A549 (cell line): Measurements from ENCODE around the gene TSC2.
"Not testable (repeated sequence)": the region's sequence is repeated elsewhere in the genome, so short reads cannot be mapped to it uniquely, and the experiment has no call there.

Experiments
- POLR2A ChIP-seq: IDR thresholded peaks from 2 replicates; pipeline ENCODE4 v1.6.1; 2012; ENCODE audit warnings: mild to moderate bottlenecking, low read length
- ZSCAN20 ChIP-seq: fragments of 250-450 bp; sonication (Bioruptor Pico); IDR thresholded peaks from 2 replicates; pipeline ENCODE4 v1.8.0; 2022; ENCODE audit warnings: mild to moderate bottlenecking, moderate library complexity
- TF ChIP-seq, protein P1 (sequence below): fragments of >200 bp; sonication (Bioruptor Twin); formaldehyde crosslinking; IDR thresholded peaks from 3 replicates; pipeline ENCODE4 v1.5.1; 2016

DNA sequence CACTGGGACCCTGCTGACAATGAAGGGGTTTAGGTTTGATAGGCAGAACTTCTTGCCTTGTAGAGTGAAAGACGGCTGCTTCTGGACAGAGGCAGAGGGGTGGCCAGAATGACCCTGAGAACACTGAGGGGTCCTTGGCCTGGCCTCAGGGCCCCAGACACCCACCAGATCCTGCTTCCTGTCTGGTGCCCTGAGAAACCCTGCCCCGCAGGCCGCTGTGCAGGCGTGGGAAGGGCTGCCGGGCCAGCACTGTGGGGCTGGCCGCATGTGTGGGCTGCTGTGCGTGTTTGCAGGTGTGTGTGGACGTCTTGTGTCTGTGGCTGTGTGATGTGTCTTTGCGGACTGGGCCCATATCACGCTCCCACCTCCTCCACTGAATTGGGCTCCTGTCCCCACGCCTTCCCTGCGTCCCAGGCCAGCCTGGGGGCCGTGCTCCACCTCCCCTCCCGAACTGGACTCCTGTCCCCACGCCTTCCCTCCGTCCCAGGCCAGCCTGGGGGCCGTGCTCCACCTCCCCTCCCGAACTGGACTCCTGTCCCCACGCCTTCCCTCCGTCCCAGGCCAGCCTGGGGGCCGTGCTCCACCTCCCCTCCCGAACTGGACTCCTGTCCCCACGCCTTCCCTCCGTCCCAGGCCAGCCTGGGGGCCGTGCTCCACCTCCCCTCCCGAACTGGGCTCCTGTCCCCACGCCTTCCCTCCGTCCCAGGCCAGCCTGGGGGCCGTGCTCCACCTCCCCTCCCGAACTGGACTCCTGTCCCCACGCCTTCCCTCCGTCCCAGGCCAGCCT lies 13.7 kb upstream of the TSC2 start:
- not testable (repeated sequence) for TF ChIP-seq POLR2A; ZSCAN20 (CRISPR knock-in tag)
- TF ChIP-seq, protein P1, sequence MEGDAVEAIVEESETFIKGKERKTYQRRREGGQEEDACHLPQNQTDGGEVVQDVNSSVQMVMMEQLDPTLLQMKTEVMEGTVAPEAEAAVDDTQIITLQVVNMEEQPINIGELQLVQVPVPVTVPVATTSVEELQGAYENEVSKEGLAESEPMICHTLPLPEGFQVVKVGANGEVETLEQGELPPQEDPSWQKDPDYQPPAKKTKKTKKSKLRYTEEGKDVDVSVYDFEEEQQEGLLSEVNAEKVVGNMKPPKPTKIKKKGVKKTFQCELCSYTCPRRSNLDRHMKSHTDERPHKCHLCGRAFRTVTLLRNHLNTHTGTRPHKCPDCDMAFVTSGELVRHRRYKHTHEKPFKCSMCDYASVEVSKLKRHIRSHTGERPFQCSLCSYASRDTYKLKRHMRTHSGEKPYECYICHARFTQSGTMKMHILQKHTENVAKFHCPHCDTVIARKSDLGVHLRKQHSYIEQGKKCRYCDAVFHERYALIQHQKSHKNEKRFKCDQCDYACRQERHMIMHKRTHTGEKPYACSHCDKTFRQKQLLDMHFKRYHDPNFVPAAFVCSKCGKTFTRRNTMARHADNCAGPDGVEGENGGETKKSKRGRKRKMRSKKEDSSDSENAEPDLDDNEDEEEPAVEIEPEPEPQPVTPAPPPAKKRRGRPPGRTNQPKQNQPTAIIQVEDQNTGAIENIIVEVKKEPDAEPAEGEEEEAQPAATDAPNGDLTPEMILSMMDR = not testable (repeated sequence)
